ENCODE results near the gene DNAH8.

The DNAH8 gene

GRCh38 chr6:38957426-38957825 is 242.3 kb downstream of the DNAH8 start:
- TF ChIP-seq CTCF (conservative IDR thresholded peaks at IDR 0.05; ENCODE audit: low read depth, low read length) = no peak
- no peaks in the 10 kb centered on the region for H3K36me3 ChIP-seq (ENCODE audit: insufficient read depth)
- H3K79me2 ChIP-seq (ENCODE audit: insufficient read depth, low read depth) = no peaks in the 10 kb centered on the region
- no peak overlapping the region for H3K27ac ChIP-seq
- H3K4me2 ChIP-seq = no peak overlapping the region
- H3K27me3 ChIP-seq (ENCODE audit: insufficient read depth, low read depth) = no peaks in the 10 kb centered on the region
- H3K4me1 ChIP-seq (ENCODE audit: low read depth, poor library complexity, severe bottlenecking) = no peaks in the 10 kb centered on the region
- no peak overlapping the region for H3K4me3 ChIP-seq (IDR thresholded peaks at IDR 0.05; ENCODE audit: insufficient read depth, low read depth, low read length)
- H3K9ac ChIP-seq = no peak overlapping the region
- no peaks in the 10 kb centered on the region for H4K20me1 ChIP-seq (ENCODE audit: insufficient read depth)
- no peak overlapping the region for H2AFZ ChIP-seq (ENCODE audit: low read depth)

DNA sequence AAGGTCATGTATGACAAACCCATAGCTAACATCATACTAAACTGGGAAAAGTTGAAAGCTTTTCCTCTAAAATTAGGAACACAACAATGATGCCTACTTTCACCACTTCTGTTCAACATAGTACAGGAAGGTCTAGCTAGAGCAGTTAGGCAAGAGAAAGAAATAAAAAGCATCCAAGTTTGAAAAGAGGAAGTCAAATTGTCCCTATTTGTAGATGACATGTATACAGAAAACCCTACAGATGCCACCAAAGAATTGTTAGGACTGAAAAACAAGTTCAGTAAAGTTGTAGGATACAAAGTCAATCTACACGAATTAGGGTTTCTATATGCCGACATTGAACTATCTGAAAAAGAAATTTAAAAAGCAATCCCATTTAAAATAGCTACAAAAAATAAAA is 244.0 kb downstream of the DNAH8 start:
- no peak overlapping the region for H3K9ac ChIP-seq
- no peak overlapping the region for H3K4me3 ChIP-seq (IDR thresholded peaks at IDR 0.05; ENCODE audit: insufficient read depth, low read depth, low read length)
- H3K36me3 ChIP-seq (ENCODE audit: insufficient read depth) = no peaks in the 10 kb centered on the region
- H4K20me1 ChIP-seq (ENCODE audit: insufficient read depth) = no peaks in the 10 kb centered on the region
- TF ChIP-seq CTCF (conservative IDR thresholded peaks at IDR 0.05; ENCODE audit: low read depth, low read length) = no peak
- no peaks in the 10 kb centered on the region for H3K79me2 ChIP-seq (ENCODE audit: insufficient read depth, low read depth)
- no peaks in the 10 kb centered on the region for H3K4me1 ChIP-seq (ENCODE audit: low read depth, poor library complexity, severe bottlenecking)
- H3K27me3 ChIP-seq (ENCODE audit: insufficient read depth, low read depth) = no peaks in the 10 kb centered on the region
- no peak overlapping the region for H2AFZ ChIP-seq (ENCODE audit: low read depth)
- no peak overlapping the region for H3K4me2 ChIP-seq
- no peak overlapping the region for H3K27ac ChIP-seq

DNA sequence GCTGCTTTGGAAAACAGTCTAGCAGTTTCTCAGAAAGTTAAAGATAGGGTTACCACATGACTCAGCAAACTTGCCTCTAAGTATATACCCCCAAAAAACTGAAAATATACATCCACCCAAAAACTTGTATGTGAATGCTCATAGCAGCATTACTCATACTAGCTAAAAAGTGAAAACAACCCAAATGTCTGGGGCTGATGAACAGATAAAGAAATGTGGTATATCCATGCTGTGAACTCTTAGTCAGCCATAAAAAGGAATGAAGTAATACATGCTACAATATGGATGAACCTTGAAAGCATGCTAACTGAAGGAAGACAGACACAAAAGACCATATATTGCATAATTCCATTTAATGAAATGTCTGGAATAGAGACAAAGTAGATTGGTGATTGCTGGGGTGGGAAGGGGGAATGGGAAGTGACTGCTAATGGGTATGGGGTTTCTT is 253.6 kb downstream of the DNAH8 start:
- no peaks in the 10 kb centered on the region for H3K27me3 ChIP-seq (ENCODE audit: insufficient read depth, low read depth)
- no peak for TF ChIP-seq CTCF (conservative IDR thresholded peaks at IDR 0.05; ENCODE audit: low read depth, low read length)
- H3K27ac ChIP-seq = no peak overlapping the region
- H3K4me2 ChIP-seq = no peak overlapping the region
- H3K4me3 ChIP-seq (IDR thresholded peaks at IDR 0.05; ENCODE audit: insufficient read depth, low read depth, low read length) = no peak overlapping the region
- H3K36me3 ChIP-seq (ENCODE audit: insufficient read depth) = no peaks in the 10 kb centered on the region
- H3K4me1 ChIP-seq (ENCODE audit: low read depth, poor library complexity, severe bottlenecking) = peaks cover 3% of the 10 kb centered on the region
- H3K9ac ChIP-seq = no peak overlapping the region
- H2AFZ ChIP-seq (ENCODE audit: low read depth) = no peak overlapping the region
- no peaks in the 10 kb centered on the region for H3K79me2 ChIP-seq (ENCODE audit: insufficient read depth, low read depth)
- H4K20me1 ChIP-seq (ENCODE audit: insufficient read depth) = no peaks in the 10 kb centered on the region

GRCh38 chr6:38973178-38974057 is 258.3 kb downstream of the DNAH8 start:
- H3K4me1 ChIP-seq (ENCODE audit: low read depth, poor library complexity, severe bottlenecking) = peaks cover 3% of the 10 kb centered on the region
- no peaks in the 10 kb centered on the region for H3K27me3 ChIP-seq (ENCODE audit: insufficient read depth, low read depth)
- no peak overlapping the region for H3K4me3 ChIP-seq (IDR thresholded peaks at IDR 0.05; ENCODE audit: insufficient read depth, low read depth, low read length)
- peak; percentile 72 for TF ChIP-seq CTCF (conservative IDR thresholded peaks at IDR 0.05; ENCODE audit: low read depth, low read length)
- H3K9ac ChIP-seq = no peak overlapping the region
- no peaks in the 10 kb centered on the region for H3K36me3 ChIP-seq (ENCODE audit: insufficient read depth)
- no peaks in the 10 kb centered on the region for H4K20me1 ChIP-seq (ENCODE audit: insufficient read depth)
- H3K79me2 ChIP-seq (ENCODE audit: insufficient read depth, low read depth) = no peaks in the 10 kb centered on the region
- H3K27ac ChIP-seq = no peak overlapping the region
- no peak overlapping the region for H2AFZ ChIP-seq (ENCODE audit: low read depth)
- H3K4me2 ChIP-seq = no peak overlapping the region

Measured in KMS-11 (cell line).